B cell (primary cell): ENCODE measurements around the gene RAB3IL1. TPM values are rescaled to one million over a fixed set of nuclear protein-coding genes. Genes with fewer than 3 reads are reported as not detected.

ENCODE experiments used
- ATAC-seq: fragments of 200-7000 bp; cut with Tn5 transposase; one replicate; pipeline ENCODE4 v1.10.0; 2021; ENCODE audit warnings: low read depth, mild to moderate bottlenecking, moderate number of reproducible peaks, moderate library complexity
- CTCF ChIA-PET: fragments of 350-600 bp; sonication (Branson Sonifier 250); formaldehyde crosslinking; loops from one replicate; lab custom pipeline; 2021; ENCODE audit warnings: antibody characterized with exemption, inconsistent platforms; lab: Charles Lee
- POLR2A ChIA-PET: fragments of 350-600 bp; sonication (Branson Sonifier 250); formaldehyde crosslinking; loops from one replicate; lab custom pipeline; 2021; ENCODE audit warnings: antibody characterized with exemption; lab: Charles Lee
- DNase-seq: peaks from one replicate; pipeline ENCODE4 v3.0.0; 2013
- H2AFZ ChIP-seq: 2 replicates; pipeline ENCODE4 v1.6.1; 2012; ENCODE audit warnings: mild to moderate bottlenecking, low read depth, low read length; ENCODE audit not compliant: insufficient read depth, poor library complexity, severe bottlenecking
- H3K27ac ChIP-seq, 2 donors: 1 replicate in 1 of 2; 2 replicates in 1 of 2; pipeline ENCODE4 v1.5.1; 2012 to 2013; ENCODE audit warnings: low read length in 2 of 2, mild to moderate bottlenecking in 2 of 2, moderate library complexity in 1 of 2
- H3K27me3 ChIP-seq, 4 experiments: fragments of 200-600 bp in 1 of 4; sonication (generic) in 1 of 4; replicated peaks in 1 of 4; 1 replicate in 2 of 4; 2 replicates in 2 of 4; pipeline versions ENCODE4 v1.6.1 to v1.7.0; 2013 to 2016; ENCODE audit warnings: low read length in 3 of 4, mild to moderate bottlenecking in 2 of 4, mixed read lengths in 1 of 4, moderate library complexity in 1 of 4; ENCODE audit not compliant: insufficient read depth in 4 of 4, control insufficient read depth in 3 of 4; ENCODE audit errors: control extremely low read depth in 1 of 4
- H3K36me3 ChIP-seq, 2 experiments: replicated peaks in 1 of 2; 1 replicate in 1 of 2; 2 replicates in 1 of 2; pipeline versions ENCODE4 v1.6.1 to v1.7.1; 2013; ENCODE audit warnings: low read length in 1 of 2; ENCODE audit not compliant: insufficient read depth in 2 of 2, control insufficient read depth in 1 of 2; ENCODE audit errors: control extremely low read depth in 1 of 2, extremely low read depth in 1 of 2
- H3K4me1 ChIP-seq, 2 donors: fragments of 200-600 bp in 1 of 2; sonication (generic) in 1 of 2; 1 replicate in 1 of 2; 2 replicates in 1 of 2; pipeline versions ENCODE4 v1.5.1 to v1.6.1; 2013 to 2017; ENCODE audit warnings: low read length in 2 of 2; ENCODE audit not compliant: control insufficient read depth in 2 of 2, insufficient read depth in 2 of 2
- H3K4me2 ChIP-seq: replicated peaks from 2 replicates; pipeline ENCODE3; 2012; ENCODE audit warnings: mild to moderate bottlenecking, low read depth, low read length; ENCODE audit not compliant: poor library complexity, severe bottlenecking
- H3K4me3 ChIP-seq, 5 experiments: fragments of 200-600 bp in 1 of 5; sonication (generic) in 1 of 5; 1 replicate in 3 of 5; 2 replicates in 2 of 5; pipeline versions ENCODE4 v1.5.1 to v1.7.0; 2011 to 2016; ENCODE audit warnings: low read length in 4 of 5, mild to moderate bottlenecking in 4 of 5, low read depth in 2 of 5, control low read depth in 1 of 5, moderate library complexity in 1 of 5; ENCODE audit not compliant: insufficient read depth in 1 of 5; ENCODE audit errors: control extremely low read depth in 1 of 5, extremely low read depth in 1 of 5
- H3K79me2 ChIP-seq: fragments of 200-600 bp; sonication (generic); one replicate; pipeline ENCODE4 v1.6.0; 2016; ENCODE audit warnings: low read length; ENCODE audit not compliant: control insufficient read depth, insufficient read depth
- H3K9ac ChIP-seq: fragments of 200-600 bp; sonication (generic); 2 replicates; pipeline ENCODE4 v1.6.1; 2017; ENCODE audit warnings: mild to moderate bottlenecking, low read length, moderate library complexity
- H3K9me3 ChIP-seq, 3 donors: one replicate each; pipeline versions ENCODE4 v1.6.1 to v1.7.1; 2013; ENCODE audit warnings: low read length in 2 of 3; ENCODE audit not compliant: control insufficient read depth in 2 of 3, insufficient read depth in 1 of 3; ENCODE audit errors: control extremely low read depth in 1 of 3
- H4K20me1 ChIP-seq: 2 replicates; pipeline ENCODE4 v1.6.0; 2012; ENCODE audit warnings: mild to moderate bottlenecking, low read length; ENCODE audit not compliant: insufficient read depth, control insufficient read depth, poor library complexity, severe bottlenecking
- H3K27ac Mint-ChIP-seq: one replicate; pipeline ENCODE4 v1.8.0; 2021; ENCODE audit warnings: mixed read lengths
- H3K27me3 Mint-ChIP-seq: one replicate; pipeline ENCODE4 v1.8.0; 2021; ENCODE audit warnings: mixed read lengths
- H3K4me1 Mint-ChIP-seq: one replicate; pipeline ENCODE4 v1.8.0; 2021; ENCODE audit warnings: mixed read lengths
- H3K4me3 Mint-ChIP-seq: one replicate; pipeline ENCODE4 v1.8.0; 2021; ENCODE audit warnings: mixed read lengths
- H3K9me3 Mint-ChIP-seq: one replicate; pipeline ENCODE4 v1.8.0; 2022; ENCODE audit warnings: mixed read lengths; ENCODE audit not compliant: insufficient read depth
- EZH2 ChIP-seq: IDR thresholded peaks from 2 replicates; pipeline ENCODE4 v1.6.1; 2012; ENCODE audit warnings: borderline replicate concordance, low read depth, mild to moderate bottlenecking, moderate library complexity, low read length; ENCODE audit not compliant: insufficient read depth, poor library complexity, severe bottlenecking
- WGBS: methylation state at CpG from one replicate; pipeline ENCODE4 v1.1.5; 2013; ENCODE audit warnings: missing lambda C conversion rate; ENCODE audit not compliant: insufficient coverage; 5-methylcytosine and 5-hydroxymethylcytosine counted together
- intact Hi-C: fragments of 100-400 bp; cut with micrococcal nuclease; formaldehyde crosslinking; loops from one replicate; pipeline ENCODE4 v1.10.0; 2022
- polyA plus RNA-seq: library from polyadenylated mRNA; depleted of rRNA; stranded (reverse); fragments of >200 nt; gene quantifications from 2 replicates; pipeline ENCODE4 v1.2.3, GENCODE V29; 2012
- total RNA-seq, 2 donors: library from RNA; stranded (reverse); fragments of 120-200 nt in 1 of 2; gene quantifications; 1 replicate in 1 of 2; 2 replicates in 1 of 2; pipeline versions ENCODE4 v1.2.3 to v1.2.4, GENCODE V29; 2013 to 2022
- TF ChIP-seq, protein P1 (sequence below): fragments of 200-600 bp; IDR thresholded peaks from one replicate; pipeline ENCODE4 v1.8.0; 2022; ENCODE audit warnings: antibody characterized with exemption, mild to moderate bottlenecking

RAB3IL1 gene
- total and polyA plus RNA-seq, 2 donors (not counting 1 experiment from before 2014, with no cell fraction given), result 0.27 TPM; not detected in 1

DNA sequence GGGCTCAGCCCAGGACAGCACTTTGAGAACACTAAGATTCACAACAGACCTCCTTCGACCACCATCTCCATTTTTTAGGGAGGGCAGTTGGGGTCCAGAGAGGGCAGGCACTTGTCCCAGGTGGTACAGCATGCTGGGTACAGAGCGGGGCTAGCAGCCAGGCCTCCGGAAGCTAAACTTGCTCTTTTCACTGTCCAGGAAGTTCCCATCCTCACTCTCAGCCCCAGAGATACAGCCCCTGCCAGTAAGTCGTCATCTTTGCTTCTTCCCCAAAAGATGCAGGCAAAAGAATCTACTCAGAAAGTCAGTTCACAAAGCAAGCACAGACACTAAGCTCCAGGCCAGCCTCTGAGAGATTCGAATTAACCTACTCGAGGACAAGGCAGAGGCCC lies 6.7 kb upstream of the RAB3IL1 start:
- H3K4me3 Mint-ChIP-seq, result no peak overlapping the region
- intact Hi-C loops, result no loop called here
- no peak overlapping the region for H3K27ac Mint-ChIP-seq
- WGBS, result 89% methylated on average over 6 of the region's 6 CpGs
- Histone ChIP-seq H2AFZ (no peak overlapping the region), H4K20me1 (no peaks in the 10 kb centered on the region), H3K4me3 (no peak overlapping the region), H3K27me3 (peaks cover 0 to 13% (median under 1%) of the 10 kb centered on the region in 4 experiments), H3K9ac (no peak overlapping the region), H3K79me2 (no peaks in the 10 kb centered on the region), H3K4me2 (no peak overlapping the region), H3K27ac (no peak overlapping the region), H3K4me1 (no peaks in the 10 kb centered on the region), H3K9me3 (peaks cover 0 to 7% (median 0%) of the 10 kb centered on the region in 3 donors), H3K36me3 (no peaks in the 10 kb centered on the region)
- H3K9me3 Mint-ChIP-seq, result no peaks in the 10 kb centered on the region
- CTCF ChIA-PET, result interaction anchor here (1.2 kb wide), 1 partner anchor 23 kb away, joined by 3 read pairs; no protein-coding TSS in a partner anchor
- ATAC-seq, result no peak
- TF ChIP-seq, protein P1, sequence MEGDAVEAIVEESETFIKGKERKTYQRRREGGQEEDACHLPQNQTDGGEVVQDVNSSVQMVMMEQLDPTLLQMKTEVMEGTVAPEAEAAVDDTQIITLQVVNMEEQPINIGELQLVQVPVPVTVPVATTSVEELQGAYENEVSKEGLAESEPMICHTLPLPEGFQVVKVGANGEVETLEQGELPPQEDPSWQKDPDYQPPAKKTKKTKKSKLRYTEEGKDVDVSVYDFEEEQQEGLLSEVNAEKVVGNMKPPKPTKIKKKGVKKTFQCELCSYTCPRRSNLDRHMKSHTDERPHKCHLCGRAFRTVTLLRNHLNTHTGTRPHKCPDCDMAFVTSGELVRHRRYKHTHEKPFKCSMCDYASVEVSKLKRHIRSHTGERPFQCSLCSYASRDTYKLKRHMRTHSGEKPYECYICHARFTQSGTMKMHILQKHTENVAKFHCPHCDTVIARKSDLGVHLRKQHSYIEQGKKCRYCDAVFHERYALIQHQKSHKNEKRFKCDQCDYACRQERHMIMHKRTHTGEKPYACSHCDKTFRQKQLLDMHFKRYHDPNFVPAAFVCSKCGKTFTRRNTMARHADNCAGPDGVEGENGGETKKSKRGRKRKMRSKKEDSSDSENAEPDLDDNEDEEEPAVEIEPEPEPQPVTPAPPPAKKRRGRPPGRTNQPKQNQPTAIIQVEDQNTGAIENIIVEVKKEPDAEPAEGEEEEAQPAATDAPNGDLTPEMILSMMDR, result no peak
- no peak for TF ChIP-seq EZH2
- H3K4me1 Mint-ChIP-seq, result peaks cover 4% of the 10 kb centered on the region
- POLR2A ChIA-PET, result no interaction called here
- DNase-seq, result no peak
- H3K27me3 Mint-ChIP-seq, result peaks cover 33% of the 10 kb centered on the region

DNA sequence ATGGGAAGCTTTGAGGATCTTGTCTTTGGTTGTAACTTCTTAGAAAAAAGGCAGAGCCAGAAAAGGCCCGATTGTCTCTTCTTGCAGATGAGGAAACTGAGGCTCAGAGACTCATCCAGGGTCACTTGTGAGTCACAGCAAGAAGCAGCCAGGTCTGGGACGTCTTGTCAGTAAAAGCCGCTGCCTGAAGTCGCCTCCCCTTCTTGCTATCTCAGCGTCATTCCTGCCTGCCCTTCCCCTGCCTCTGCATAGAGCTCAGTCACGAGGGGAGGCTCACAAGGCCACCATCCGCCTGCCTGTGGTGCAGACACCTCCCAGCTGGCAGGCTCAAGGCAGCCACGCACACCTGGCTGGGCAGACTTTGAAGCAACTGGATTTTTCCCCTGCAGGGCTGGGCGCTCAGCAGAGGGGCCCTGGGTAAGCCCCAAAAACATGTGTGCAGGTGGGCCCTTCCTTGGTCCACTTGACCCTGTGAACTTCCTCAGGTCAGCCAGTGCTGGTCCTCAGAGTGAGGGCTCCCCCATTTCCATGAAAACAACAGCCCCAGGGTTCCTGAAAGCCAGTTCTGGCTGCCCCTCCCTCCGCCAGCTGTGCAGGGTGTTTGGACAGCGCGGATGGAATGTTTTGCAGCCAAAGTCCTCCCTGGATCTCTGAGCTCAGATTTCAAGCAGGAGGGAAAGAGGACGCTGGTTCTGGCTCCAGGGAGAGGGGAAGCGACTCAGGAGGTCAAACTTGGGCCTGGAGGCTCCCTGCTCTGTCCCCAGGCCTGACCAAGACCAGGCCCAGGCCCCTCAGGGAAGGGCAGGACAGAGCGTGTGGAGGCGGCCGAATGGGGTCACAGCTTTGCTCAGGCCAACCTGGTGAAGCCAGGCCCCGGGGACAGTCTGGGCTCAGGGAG lies 6.0 kb upstream of the RAB3IL1 start:
- no peaks in the 10 kb centered on the region for H3K36me3 ChIP-seq
- H3K4me1 Mint-ChIP-seq, result peaks cover 5% of the 10 kb centered on the region
- H3K4me3 Mint-ChIP-seq, result no peak overlapping the region
- H3K27ac ChIP-seq, result no peak overlapping the region
- DNase-seq (peak; percentile 8), ATAC-seq (no peak)
- TF ChIP-seq, protein P1, result no peak
- TF ChIP-seq EZH2, result no peak
- ChIA-PET POLR2A (no interaction called here), CTCF (interaction anchor here (0.7 to 1.2 kb wide), 2 partner anchors 24 to 25 kb away, joined by 3 read pairs; no protein-coding TSS in a partner anchor)
- H3K4me2 ChIP-seq, result no peak overlapping the region
- no peak overlapping the region for H3K9ac ChIP-seq
- no peak overlapping the region for H3K27ac Mint-ChIP-seq
- WGBS, result 76% methylated on average over 18 of the region's 18 CpGs
- H3K9me3 Mint-ChIP-seq, result no peaks in the 10 kb centered on the region
- intact Hi-C loops, result no loop called here
- H3K27me3 ChIP-seq, result peaks cover 0 to 19% (median 5%) of the 10 kb centered on the region in 4 experiments
- H2AFZ ChIP-seq, result no peak overlapping the region
- H3K79me2 ChIP-seq, result no peaks in the 10 kb centered on the region
- H4K20me1 ChIP-seq, result no peaks in the 10 kb centered on the region
- peaks cover 39% of the 10 kb centered on the region for H3K27me3 Mint-ChIP-seq
- no peak overlapping the region for H3K4me3 ChIP-seq
- peaks cover 0 to 7% (median 0%) of the 10 kb centered on the region in 3 donors for H3K9me3 ChIP-seq
- no peaks in the 10 kb centered on the region for H3K4me1 ChIP-seq
